NCI-H1930 (cell line): ENCODE results near the gene CLPTM1.
A peak's percentile ranks its signal among the peaks of the same experiment; 100 is the strongest.
"Not testable (repeated sequence)": the region's sequence is repeated elsewhere in the genome, so short reads cannot be mapped to it uniquely, and the experiment has no call there.

Experiments
- DNase-seq, 2 experiments: peaks; one replicate each; lab custom pipeline; 2025; lab: John Stamatoyannopoulos, UW

CLPTM1 gene

GRCh38 chr19:44943801-44944249 lies 11.4 kb upstream of the CLPTM1 start:
- DNase-seq: no peak

GRCh38 chr19:44947041-44947581 lies 8.1 kb upstream of the CLPTM1 start:
- DNase-seq: no peak

GRCh38 chr19:44948237-44948636 lies 6.9 kb upstream of the CLPTM1 start:
- no peak for DNase-seq

- no peak for DNase-seq
Measured at GRCh38 chr19:44948763-44949374, 6.3 kb upstream of the CLPTM1 start.

GRCh38 chr19:44949550-44949949 lies 5.6 kb upstream of the CLPTM1 start:
- no peak for DNase-seq

GRCh38 chr19:44951179-44952159 lies 3.7 kb upstream of the CLPTM1 start:
- DNase-seq: peak; percentile 60 to 89

- no peak for DNase-seq
Measured at GRCh38 chr19:44954278-44954648, 917 bp upstream of the CLPTM1 start.

- no peak for DNase-seq
Measured at GRCh38 chr19:44955505-44956439, 592 bp downstream of the CLPTM1 start.

- no peak for DNase-seq
Measured at GRCh38 chr19:44957526-44957925, 2.3 kb downstream of the CLPTM1 start.

GRCh38 chr19:44958090-44958489 lies 2.9 kb downstream of the CLPTM1 start:
- DNase-seq: no peak

- DNase-seq: no peak
Measured at GRCh38 chr19:44959691-44960090, 4.5 kb downstream of the CLPTM1 start.

GRCh38 chr19:44960906-44961728 lies 5.9 kb downstream of the CLPTM1 start:
- DNase-seq: no peak

GRCh38 chr19:44961821-44962220 lies 6.6 kb downstream of the CLPTM1 start:
- no peak for DNase-seq

- no peak for DNase-seq
Measured at GRCh38 chr19:44968118-44968517, 12.9 kb downstream of the CLPTM1 start.

- DNase-seq: no peak
Measured at GRCh38 chr19:44968670-44969069, 13.5 kb downstream of the CLPTM1 start.

- DNase-seq: no peak
Measured at GRCh38 chr19:44969437-44969836, 14.3 kb downstream of the CLPTM1 start.

- DNase-seq: not testable (repeated sequence)
Measured at GRCh38 chr19:44971451-44971850, 16.3 kb downstream of the CLPTM1 start.

GRCh38 chr19:44972802-44973201 lies 17.6 kb downstream of the CLPTM1 start:
- no peak for DNase-seq

- DNase-seq: no peak
Measured at GRCh38 chr19:44973982-44974735, 19.0 kb downstream of the CLPTM1 start.

- no peak for DNase-seq
Measured at GRCh38 chr19:44974857-44975256, 19.7 kb downstream of the CLPTM1 start.
